TTC549 (cell line): Measurements from ENCODE around the gene IFT57.
"Not testable (repeated sequence)": the region's sequence is repeated elsewhere in the genome, so short reads cannot be mapped to it uniquely, and the experiment has no call there.

Source experiments
- FAIRE-seq: peaks from 2 replicates; lab custom pipeline; 2012; peaks lifted over from hg19 to GRCh38; lab: Jason Lieb, UNC

IFT57 gene

GRCh38 chr3:108158251-108158650, 64.0 kb downstream of the IFT57 start:
- FAIRE-seq = no peak

- FAIRE-seq = no peak
Measured at GRCh38 chr3:108157273-108157672, 65.0 kb downstream of the IFT57 start.

GRCh38 chr3:108156312-108156853, 65.8 kb downstream of the IFT57 start:
- FAIRE-seq = no peak

- not testable (repeated sequence) for FAIRE-seq
Measured at GRCh38 chr3:108155642-108156041, 66.6 kb downstream of the IFT57 start.

GRCh38 chr3:108153451-108153981, 68.7 kb downstream of the IFT57 start:
- FAIRE-seq = peak; percentile 9

GRCh38 chr3:108152274-108152673, 70.0 kb downstream of the IFT57 start:
- FAIRE-seq = no peak

- no peak for FAIRE-seq
Measured at GRCh38 chr3:108150200-108150599, 72.0 kb downstream of the IFT57 start.

GRCh38 chr3:108146139-108146538, 76.1 kb downstream of the IFT57 start:
- FAIRE-seq = no peak

GRCh38 chr3:108145578-108145977, 76.6 kb downstream of the IFT57 start:
- no peak for FAIRE-seq

- FAIRE-seq = no peak
Measured at GRCh38 chr3:108137460-108137814, 84.8 kb downstream of the IFT57 start.

- FAIRE-seq = no peak
Measured at GRCh38 chr3:108136561-108137459, 85.4 kb downstream of the IFT57 start.

GRCh38 chr3:108134555-108134880, 87.7 kb downstream of the IFT57 start:
- no peak for FAIRE-seq

GRCh38 chr3:108133858-108134554, 88.2 kb downstream of the IFT57 start:
- no peak for FAIRE-seq

GRCh38 chr3:108133048-108133369, 89.2 kb downstream of the IFT57 start:
- FAIRE-seq = no peak

- no peak for FAIRE-seq
Measured at GRCh38 chr3:108131475-108132134, 90.6 kb downstream of the IFT57 start.

GRCh38 chr3:108130701-108131474, 91.3 kb downstream of the IFT57 start:
- FAIRE-seq = no peak

GRCh38 chr3:108130236-108130635, 92.0 kb downstream of the IFT57 start:
- FAIRE-seq = no peak

GRCh38 chr3:108127301-108127988, 94.8 kb downstream of the IFT57 start:
- FAIRE-seq = no peak

GRCh38 chr3:108126348-108126747, 95.9 kb downstream of the IFT57 start:
- no peak for FAIRE-seq

GRCh38 chr3:108125550-108126071, 96.6 kb downstream of the IFT57 start:
- no peak for FAIRE-seq

GRCh38 chr3:108125153-108125543, 97.1 kb downstream of the IFT57 start:
- no peak for FAIRE-seq
